GM21447 (cell line): Measurements from ENCODE around the gene TSNAXIP1.
"Not testable (repeated sequence)": the region's sequence is repeated elsewhere in the genome, so short reads cannot be mapped to it uniquely, and the experiment has no call there.

Source experiments
- ATAC-seq: cut with Tn5 transposase; IDR thresholded peaks from one replicate; pipeline ENCODE4 v1.9.1; 2021; ENCODE audit not compliant: unreplicated experiment

Gene TSNAXIP1

GRCh38 chr16:67857547-67858233 lies 51.0 kb downstream of the TSNAXIP1 start:
- no peak for ATAC-seq

- no peak for ATAC-seq
These were observed 51.8 kb downstream of the TSNAXIP1 start for GRCh38 chr16:67858500-67858899.

GRCh38 chr16:67860589-67861398 lies 54.1 kb downstream of the TSNAXIP1 start:
- ATAC-seq, result no peak

- no peak for ATAC-seq
These were observed 55.2 kb downstream of the TSNAXIP1 start for GRCh38 chr16:67861877-67862276.

GRCh38 chr16:67862623-67863583 lies 56.2 kb downstream of the TSNAXIP1 start:
- ATAC-seq, result no peak

- ATAC-seq, result not testable (repeated sequence)
These were observed 57.4 kb downstream of the TSNAXIP1 start for GRCh38 chr16:67864044-67864443.

- no peak for ATAC-seq
These were observed 57.9 kb downstream of the TSNAXIP1 start for GRCh38 chr16:67864594-67864993.

GRCh38 chr16:67865318-67865717 lies 58.6 kb downstream of the TSNAXIP1 start:
- ATAC-seq, result no peak

GRCh38 chr16:67868290-67868689 lies 61.6 kb downstream of the TSNAXIP1 start:
- ATAC-seq, result no peak

GRCh38 chr16:67869653-67870052 lies 63.0 kb downstream of the TSNAXIP1 start:
- no peak for ATAC-seq

GRCh38 chr16:67871256-67871655 lies 64.6 kb downstream of the TSNAXIP1 start:
- no peak for ATAC-seq

GRCh38 chr16:67872131-67872630 lies 65.5 kb downstream of the TSNAXIP1 start:
- no peak for ATAC-seq

GRCh38 chr16:67872631-67873434 lies 66.1 kb downstream of the TSNAXIP1 start, which contains the start of gene EDC4:
Gene EDC4 (plus strand): TSS chr16:67873052. CDS start chr16:67873262, 210 bp downstream.
- peak; percentile 62 for ATAC-seq

- peak; percentile 12 for ATAC-seq
These were observed 67.0 kb downstream of the TSNAXIP1 start for GRCh38 chr16:67873435-67874370.

- ATAC-seq, result no peak
These were observed 67.7 kb downstream of the TSNAXIP1 start for GRCh38 chr16:67874372-67874771.

GRCh38 chr16:67877064-67877463 lies 70.4 kb downstream of the TSNAXIP1 start:
- ATAC-seq, result no peak
